Large intestine (tissue), 3 donors: ENCODE data around the gene EYA2. TPM values are rescaled to one million over a fixed set of nuclear protein-coding genes. Genes with fewer than 3 reads are reported as not detected.
A peak's percentile ranks its signal among the peaks of the same experiment; 100 is the strongest.

Experiments
- DNase-seq, 2 donors: peaks; one replicate each; pipeline versions ENCODE4 v3.0.0 to v3.0.0-alpha.2; 2013
- H3K27ac ChIP-seq: one replicate; pipeline ENCODE4 v1.5.1; 2013; ENCODE audit warnings: low read length
- H3K27me3 ChIP-seq: 2 replicates; pipeline ENCODE4 v1.6.1; 2013; ENCODE audit warnings: low read length; ENCODE audit not compliant: control insufficient read depth, insufficient read depth
- H3K36me3 ChIP-seq: 2 replicates; pipeline ENCODE4 v1.6.1; 2013; ENCODE audit warnings: low read length; ENCODE audit not compliant: control insufficient read depth, insufficient read depth
- H3K4me1 ChIP-seq: one replicate; pipeline ENCODE4 v1.6.1; 2013; ENCODE audit warnings: low read length; ENCODE audit not compliant: control insufficient read depth, insufficient read depth
- H3K4me3 ChIP-seq: one replicate; pipeline ENCODE4 v1.5.1; 2013; ENCODE audit warnings: low read length
- H3K9me3 ChIP-seq: one replicate; pipeline ENCODE4 v1.6.1; 2013; ENCODE audit warnings: mild to moderate bottlenecking, low read depth, low read length, moderate library complexity; ENCODE audit not compliant: control insufficient read depth
- WGBS: methylation state at CpG from one replicate; pipeline ENCODE4 v1.1.5; 2013; ENCODE audit warnings: low lambda C conversion rate; ENCODE audit not compliant: insufficient coverage; 5-methylcytosine and 5-hydroxymethylcytosine counted together
- polyA plus RNA-seq: library from polyadenylated mRNA; unstranded; fragments of 120-200 nt; gene quantifications from one replicate; pipeline ENCODE4 v1.2.1, GENCODE V29; 2013

Gene EYA2
- polyA plus RNA-seq, 1 donor: 0.72 TPM

- DNase-seq: no peak
- Histone ChIP-seq H3K27me3 (no peaks in the 10 kb centered on the region), H3K36me3 (no peaks in the 10 kb centered on the region), H3K9me3 (no peaks in the 10 kb centered on the region), H3K4me1 (no peaks in the 10 kb centered on the region), H3K4me3 (no peak overlapping the region), H3K27ac (no peak overlapping the region)
- 76% methylated on average over 3 of the region's 9 CpGs for WGBS
Measured at GRCh38 chr20:47183367-47183766, 288.7 kb downstream of the EYA2 start.

- Histone ChIP-seq H3K9me3 (no peaks in the 10 kb centered on the region), H3K36me3 (no peaks in the 10 kb centered on the region), H3K4me1 (no peaks in the 10 kb centered on the region), H3K27me3 (no peaks in the 10 kb centered on the region), H3K27ac (no peak overlapping the region), H3K4me3 (no peak overlapping the region)
- DNase-seq: no peak
- WGBS: no CpG with 5 or more reads among the region's 19 CpGs
Measured at GRCh38 chr20:47187450-47188195, 293.0 kb downstream of the EYA2 start.

- Histone ChIP-seq H3K9me3 (no peaks in the 10 kb centered on the region), H3K36me3 (no peaks in the 10 kb centered on the region), H3K27ac (no peak overlapping the region), H3K4me3 (no peak overlapping the region), H3K4me1 (no peaks in the 10 kb centered on the region), H3K27me3 (no peaks in the 10 kb centered on the region)
- WGBS: 78% methylated on average over 3 of the region's 5 CpGs
- no peak for DNase-seq
Measured at GRCh38 chr20:47188540-47188939, 293.9 kb downstream of the EYA2 start.

GRCh38 chr20:47189060-47189459, 294.4 kb downstream of the EYA2 start:
- H3K36me3 ChIP-seq: no peaks in the 10 kb centered on the region
- no CpG with 5 or more reads among the region's 11 CpGs for WGBS

GRCh38 chr20:47191074-47191673, 296.5 kb downstream of the EYA2 start:
- Histone ChIP-seq H3K27me3 (no peaks in the 10 kb centered on the region), H3K27ac (no peak overlapping the region), H3K4me1 (no peaks in the 10 kb centered on the region), H3K36me3 (no peaks in the 10 kb centered on the region), H3K4me3 (no peak overlapping the region), H3K9me3 (no peaks in the 10 kb centered on the region)
- WGBS: no CpG with 5 or more reads among the region's 1 CpG
- no peak for DNase-seq

More at GRCh38 chr20:47189060-47189459, 294.4 kb downstream of the EYA2 start:
- no peak for DNase-seq
- Histone ChIP-seq H3K4me1 (no peaks in the 10 kb centered on the region), H3K4me3 (no peak overlapping the region), H3K9me3 (no peaks in the 10 kb centered on the region), H3K27me3 (no peaks in the 10 kb centered on the region), H3K27ac (no peak overlapping the region)

GRCh38 chr20:47191956-47192355, 297.3 kb downstream of the EYA2 start:
- Histone ChIP-seq H3K27ac (no peak overlapping the region), H3K27me3 (no peaks in the 10 kb centered on the region)

GRCh38 chr20:47195573-47195972, 300.9 kb downstream of the EYA2 start:
- Histone ChIP-seq H3K36me3 (no peaks in the 10 kb centered on the region), H3K9me3 (no peaks in the 10 kb centered on the region), H3K27me3 (no peaks in the 10 kb centered on the region), H3K4me1 (peaks cover 3% of the 10 kb centered on the region), H3K27ac (no peak overlapping the region), H3K4me3 (no peak overlapping the region)
- WGBS: 80% methylated on average over 2 of the region's 9 CpGs
- no peak for DNase-seq

More at GRCh38 chr20:47191956-47192355, 297.3 kb downstream of the EYA2 start:
- no peak overlapping the region for H3K4me3 ChIP-seq
- no peaks in the 10 kb centered on the region for H3K9me3 ChIP-seq
- no peak for DNase-seq
- no peaks in the 10 kb centered on the region for H3K36me3 ChIP-seq
- no peaks in the 10 kb centered on the region for H3K4me1 ChIP-seq
- 100% methylated on average over 2 of the region's 3 CpGs for WGBS

- WGBS: no CpG with 5 or more reads among the region's 34 CpGs
- no peaks in the 10 kb centered on the region for H3K27me3 ChIP-seq
- no peak overlapping the region for H3K27ac ChIP-seq
- H3K4me1 ChIP-seq: peaks cover 8% of the 10 kb centered on the region
- no peak overlapping the region for H3K4me3 ChIP-seq
- peak; percentile 51 for DNase-seq
- no peaks in the 10 kb centered on the region for H3K36me3 ChIP-seq
- no peaks in the 10 kb centered on the region for H3K9me3 ChIP-seq
Measured at GRCh38 chr20:47196091-47197081, 301.7 kb downstream of the EYA2 start.

GRCh38 chr20:47198254-47198671, 303.6 kb downstream of the EYA2 start:
- H3K36me3 ChIP-seq: no peaks in the 10 kb centered on the region
- no peak overlapping the region for H3K4me3 ChIP-seq
- no CpG with 5 or more reads among the region's 3 CpGs for WGBS
- peak; percentile 31 to 50 for DNase-seq
- no peak overlapping the region for H3K27ac ChIP-seq
- no peaks in the 10 kb centered on the region for H3K27me3 ChIP-seq
- no peaks in the 10 kb centered on the region for H3K9me3 ChIP-seq
- peaks cover 9% of the 10 kb centered on the region for H3K4me1 ChIP-seq

GRCh38 chr20:47198996-47199552, 304.4 kb downstream of the EYA2 start:
- no peak overlapping the region for H3K4me3 ChIP-seq
- no peak for DNase-seq
- no peak overlapping the region for H3K27ac ChIP-seq
- H3K36me3 ChIP-seq: no peaks in the 10 kb centered on the region
- no peaks in the 10 kb centered on the region for H3K9me3 ChIP-seq
- H3K27me3 ChIP-seq: no peaks in the 10 kb centered on the region
- peaks cover 9% of the 10 kb centered on the region for H3K4me1 ChIP-seq
- WGBS: no CpG with 5 or more reads among the region's 14 CpGs
